ENCODE results near the gene EZR. TPM values are rescaled to one million over a fixed set of nuclear protein-coding genes. Genes with fewer than 3 reads are reported as not detected.

The EZR gene
- polyA plus RNA-seq, 1 donor (not counting 4 experiments of a cell fraction or from before 2014, with no cell fraction given) = 277 TPM

GRCh38 chr6:158832026-158832425, 12.9 kb upstream of the EZR start:
- dilution Hi-C loops (cut with MboI; ENCODE audit: extremely low pct_ligation_motif_present, low sequenced_read_pairs) = no loop called here
- Histone ChIP-seq H3K4me2 (ENCODE audit: control insufficient read depth, extremely low read depth, insufficient read depth, low read depth, low read length) (peak overlapping the region; percentile 76), H3K79me2 (ENCODE audit: control insufficient read depth, insufficient read depth, low read length) (no peaks in the 10 kb centered on the region), H3K27me3 (ENCODE audit: control insufficient read depth, extremely low read depth, insufficient read depth, low read length) (no peaks in the 10 kb centered on the region), H3K27ac (ENCODE audit: control insufficient read depth, insufficient read depth, low read length) (no peak overlapping the region), H3K9me3 (ENCODE audit: control insufficient read depth, low read depth, low read length) (no peaks in the 10 kb centered on the region), H3K4me1 (ENCODE audit: control insufficient read depth, extremely low read depth, insufficient read depth, low read length) (peaks cover 12% of the 10 kb centered on the region), H3K9me1 (ENCODE audit: control insufficient read depth, extremely low read depth, insufficient read depth, low read length) (no peaks in the 10 kb centered on the region), H2AFZ (ENCODE audit: control insufficient read depth, low read length) (peak overlapping the region; percentile 67), H3K36me3 (ENCODE audit: control insufficient read depth in 2 of 2, extremely low read depth in 1 of 2, insufficient read depth in 2 of 2, low read length in 2 of 2) (no peaks in the 10 kb centered on the region), H3K4me3 (ENCODE audit: control insufficient read depth in 2 of 3, extremely low read depth in 1 of 3, insufficient read depth in 2 of 3, low read depth in 1 of 3, low read length in 3 of 3) (peak overlapping the region in 1 of 3 experiments; percentile 14), H4K20me1 (ENCODE audit: control insufficient read depth, extremely low read depth, insufficient read depth, low read length) (no peaks in the 10 kb centered on the region), H3K9ac (ENCODE audit: control insufficient read depth, extremely low read depth, insufficient read depth, low read length) (no peak overlapping the region)
- DNase-seq (ENCODE audit: low read depth, low spot score) (no peak), FAIRE-seq (no peak)
- TF ChIP-seq CTCF (optimal IDR thresholded peaks at IDR 0.05 in 1 of 3, IDR thresholded peaks at IDR 0.05 in 1 of 3, conservative IDR thresholded peaks at IDR 0.05 in 1 of 3; ENCODE audit: extremely low read depth in 1 of 3, insufficient read depth in 2 of 3, low read length in 3 of 3) = no peak

- TF ChIP-seq EZH2 (IDR thresholded peaks at IDR 0.05; ENCODE audit: low read length) = no peak
- TF ChIP-seq CTCF (optimal IDR thresholded peaks at IDR 0.05 in 1 of 3, IDR thresholded peaks at IDR 0.05 in 1 of 3, conservative IDR thresholded peaks at IDR 0.05 in 1 of 3; ENCODE audit: extremely low read depth in 1 of 3, insufficient read depth in 2 of 3, low read length in 3 of 3) = no peak
- no peak for DNase-seq (ENCODE audit: low read depth, low spot score)
- FAIRE-seq = no peak
Observed at GRCh38 chr6:158831571-158831970, 12.4 kb upstream of the EZR start.

More at GRCh38 chr6:158831571-158831970, 12.4 kb upstream of the EZR start:
- dilution Hi-C loops (cut with MboI; ENCODE audit: extremely low pct_ligation_motif_present, low sequenced_read_pairs) = no loop called here
- H3K9ac ChIP-seq (ENCODE audit: control insufficient read depth, extremely low read depth, insufficient read depth, low read length) = no peak overlapping the region
- peak overlapping the region; percentile 67 for H2AFZ ChIP-seq (ENCODE audit: control insufficient read depth, low read length)
- no peaks in the 10 kb centered on the region for H3K9me1 ChIP-seq (ENCODE audit: control insufficient read depth, extremely low read depth, insufficient read depth, low read length)
- no peaks in the 10 kb centered on the region for H3K79me2 ChIP-seq (ENCODE audit: control insufficient read depth, insufficient read depth, low read length)
- H3K36me3 ChIP-seq (ENCODE audit: control insufficient read depth in 2 of 2, extremely low read depth in 1 of 2, insufficient read depth in 2 of 2, low read length in 2 of 2) = no peaks in the 10 kb centered on the region
- H3K4me1 ChIP-seq (ENCODE audit: control insufficient read depth, extremely low read depth, insufficient read depth, low read length) = peaks cover 12% of the 10 kb centered on the region
- H3K4me2 ChIP-seq (ENCODE audit: control insufficient read depth, extremely low read depth, insufficient read depth, low read depth, low read length) = peak overlapping the region; percentile 76
- H3K9me3 ChIP-seq (ENCODE audit: control insufficient read depth, low read depth, low read length) = no peaks in the 10 kb centered on the region
- no peak overlapping the region for H3K27ac ChIP-seq (ENCODE audit: control insufficient read depth, insufficient read depth, low read length)
- H3K27me3 ChIP-seq (ENCODE audit: control insufficient read depth, extremely low read depth, insufficient read depth, low read length) = no peaks in the 10 kb centered on the region
- peak overlapping the region in 1 of 3 experiments; percentile 14 for H3K4me3 ChIP-seq (ENCODE audit: control insufficient read depth in 2 of 3, extremely low read depth in 1 of 3, insufficient read depth in 2 of 3, low read depth in 1 of 3, low read length in 3 of 3)
- H4K20me1 ChIP-seq (ENCODE audit: control insufficient read depth, extremely low read depth, insufficient read depth, low read length) = no peaks in the 10 kb centered on the region
